Adrenal gland (tissue), 12 donors: ENCODE results near the gene CORO7. TPM values are rescaled to one million over a fixed set of nuclear protein-coding genes. Genes with fewer than 3 reads are reported as not detected.

Experiments used
- DNase-seq, 7 donors: peaks; one replicate each; pipeline ENCODE4 v3.0.0-alpha.2; 2019 to 2020
- H3K27ac ChIP-seq, 5 donors: fragments of 200-600 bp; sonication (generic) in 4 of 5; 1 replicate in 3 of 5; 2 replicates in 2 of 5; pipeline versions ENCODE4 v1.5.1 to v1.8.0; 2016 to 2020; ENCODE audit warnings: mild to moderate bottlenecking in 1 of 5
- H3K27me3 ChIP-seq: fragments of 200-600 bp; 2 replicates; pipeline ENCODE4 v1.8.0; 2021
- H3K36me3 ChIP-seq, 2 donors: fragments of 200-600 bp; replicated peaks in 1 of 2; 1 replicate in 1 of 2; 2 replicates in 1 of 2; pipeline versions ENCODE4 v1.5.1 to v1.8.0; 2018 to 2022
- H3K4me1 ChIP-seq, 2 donors: fragments of 200-600 bp; replicated peaks in 1 of 2; 1 replicate in 1 of 2; 2 replicates in 1 of 2; pipeline versions ENCODE4 v1.5.1 to v1.8.0; 2018 to 2021
- H3K4me3 ChIP-seq, 4 donors: fragments of 200-600 bp; sonication (generic) in 3 of 4; one replicate each; pipeline ENCODE4 v1.5.1; 2016 to 2018
- H3K9me3 ChIP-seq, 3 donors: fragments of 200-600 bp; sonication (generic) in 1 of 3; replicated peaks in 1 of 3; 1 replicate in 2 of 3; 2 replicates in 1 of 3; pipeline versions ENCODE4 v1.5.1 to v1.8.0; 2016 to 2021
- CTCF ChIP-seq, 6 experiments: fragments of 450-650 bp in 4 of 6; fragments of 200-600 bp in 2 of 6; sonication (generic) in 1 of 6; IDR thresholded peaks; 1 replicate in 5 of 6; 2 replicates in 1 of 6; pipeline versions ENCODE4 v1.5.1 to v1.8.0; 2016 to 2021; ENCODE audit warnings: antibody characterized with exemption in 6 of 6, mild to moderate bottlenecking in 2 of 6, moderate library complexity in 1 of 6
- POLR2A ChIP-seq, 2 donors: fragments of 450-650 bp; IDR thresholded peaks; one replicate each; pipeline ENCODE4 v1.6.1; 2017; ENCODE audit warnings: antibody characterized with exemption in 2 of 2, mild to moderate bottlenecking in 2 of 2, moderate library complexity in 1 of 2
- WGBS, 4 donors: extraction: QIAGEN DNeasy Blood & Tissue Kit in 2 of 4; methylation state at CpG; one replicate each; pipeline versions ENCODE4 v1.1.5 to v1.1.7; 2013 to 2017; 5-methylcytosine and 5-hydroxymethylcytosine counted together
- intact Hi-C, 2 donors: fragments of 100-400 bp; cut with DNase I; formaldehyde crosslinking; loops; one replicate each; pipeline versions ENCODE4 v1.14.1 to v1.15.0; 2022 to 2023
- polyA plus RNA-seq, 3 donors: library from polyadenylated mRNA; stranded (reverse); fragments of 200-250 nt in 2 of 3; fragments of 350-450 nt in 1 of 3; fragmentation: Illumina TruSeq in 1 of 3; extraction: RNeasy Lipid Tissue Mini Kit (QIAGEN cat#74804) in 1 of 3; gene quantifications; one replicate each; pipeline ENCODE4 v1.2.3, GENCODE V29; 2013 to 2014
- total RNA-seq, 9 donors: library from RNA; depleted of rRNA in 4 of 9; stranded (reverse); fragments of >200 nt in 4 of 9; fragments of 120-200 nt in 1 of 9; fragmentation: NEBNext Ultra II Directional in 1 of 9; extraction: Animal tissue kit (Norgen Biotek cat#: 25700) in 1 of 9; gene quantifications; one replicate each; pipeline versions ENCODE4 v1.1.0 to v1.2.4, GENCODE V29; 2013 to 2023
- donor health status: healthy with polysubstance abuse.
- donor health status: Bipolar disorder and iron deficiency.
- donor health status: DM: yes; HTN: yes; CAD: no.
- donor health status: DM: no; HTN: no; CAD: no.
- donor health status: DM: no; HTN: no; CAD: no.
- donor health status: DM: yes; HTN: yes; CAD: no.

CORO7 gene
- total and polyA plus RNA-seq, 12 donors = 4.3 to 61.0 (median 34.7) TPM

GRCh38 chr16:4362476-4363135 lies 53.8 kb downstream of the CORO7 start:
- intact Hi-C loops = no loop called here
- 76 to 88% (median 82%) methylated on average over 11 to 19 of the region's 19 CpGs for WGBS, 4 donors
- no peak for DNase-seq

GRCh38 chr16:4361944-4362311 lies 54.5 kb downstream of the CORO7 start:
- intact Hi-C loops = loop anchor here in 1 of 2 donors (2.0 kb wide), 1 partner anchor 41 kb away; no protein-coding TSS in a partner anchor
- peaks cover 0 to 11% of the 10 kb centered on the region in 2 donors for H3K36me3 ChIP-seq
- H3K9me3 ChIP-seq = no peaks in the 10 kb centered on the region
- DNase-seq = no peak
- no peaks in the 10 kb centered on the region for H3K27me3 ChIP-seq
- no peak overlapping the region for H3K4me3 ChIP-seq
- no peak for TF ChIP-seq CTCF (IDR thresholded peaks at IDR 0.05)
- TF ChIP-seq POLR2A (IDR thresholded peaks at IDR 0.05) = no peak
- WGBS, 4 donors = 87 to 95% (median 93%) methylated on average over 3 to 12 of the region's 12 CpGs; no CpG with 5 or more reads in 1 of the 4 donors
- no peak overlapping the region for H3K27ac ChIP-seq
- no peaks in the 10 kb centered on the region for H3K4me1 ChIP-seq

More at GRCh38 chr16:4362476-4363135, 53.8 kb downstream of the CORO7 start:
- H3K4me1 ChIP-seq = no peaks in the 10 kb centered on the region
- H3K27ac ChIP-seq = no peak overlapping the region
- TF ChIP-seq POLR2A (IDR thresholded peaks at IDR 0.05) = no peak
- no peak for TF ChIP-seq CTCF (IDR thresholded peaks at IDR 0.05)
- no peak overlapping the region for H3K4me3 ChIP-seq
- no peaks in the 10 kb centered on the region for H3K9me3 ChIP-seq
- H3K27me3 ChIP-seq = no peaks in the 10 kb centered on the region
- H3K36me3 ChIP-seq = peaks cover 0 to 9% of the 10 kb centered on the region in 2 donors

- Histone ChIP-seq H3K4me1 (no peaks in the 10 kb centered on the region), H3K27ac (no peak overlapping the region), H3K4me3 (no peak overlapping the region), H3K9me3 (no peaks in the 10 kb centered on the region), H3K27me3 (no peaks in the 10 kb centered on the region), H3K36me3 (peaks cover 0 to 13% of the 10 kb centered on the region in 2 donors)
- TF ChIP-seq CTCF (IDR thresholded peaks at IDR 0.05) (no peak), POLR2A (IDR thresholded peaks at IDR 0.05) (no peak)
- intact Hi-C loops = loop anchor here in 1 of 2 donors (2.0 kb wide), 1 partner anchor 42 kb away; no protein-coding TSS in a partner anchor
- WGBS, 4 donors = 94 to 97% (median 95%) methylated on average over 9 to 28 of the region's 28 CpGs
- no peak for DNase-seq
Measured at GRCh38 chr16:4361033-4361943, 55.1 kb downstream of the CORO7 start.

- H3K36me3 ChIP-seq = peaks cover 0 to 13% of the 10 kb centered on the region in 2 donors
- H3K4me3 ChIP-seq = no peak overlapping the region
- intact Hi-C loops = loop anchor here in 1 of 2 donors (2.0 kb wide), 1 partner anchor 42 kb away; no protein-coding TSS in a partner anchor
- no peaks in the 10 kb centered on the region for H3K9me3 ChIP-seq
- no peak for DNase-seq
- TF ChIP-seq CTCF (IDR thresholded peaks at IDR 0.05) (no peak), POLR2A (IDR thresholded peaks at IDR 0.05) (no peak)
- no peaks in the 10 kb centered on the region for H3K27me3 ChIP-seq
- H3K27ac ChIP-seq = no peak overlapping the region
- H3K4me1 ChIP-seq = no peaks in the 10 kb centered on the region
- WGBS, 4 donors = 84 to 93% (median 91%) methylated on average over 8 to 11 of the region's 11 CpGs
Measured at GRCh38 chr16:4360538-4361021, 55.8 kb downstream of the CORO7 start.
